NCI-H2227 treated with DMSO at 0.1 percent for 48 hours (cell line): Measurements from ENCODE around the gene DEFB114.

Experiments used
- DNase-seq: peaks from one replicate; lab custom pipeline; 2025; lab: John Stamatoyannopoulos, UW

The DEFB114 gene

DNA sequence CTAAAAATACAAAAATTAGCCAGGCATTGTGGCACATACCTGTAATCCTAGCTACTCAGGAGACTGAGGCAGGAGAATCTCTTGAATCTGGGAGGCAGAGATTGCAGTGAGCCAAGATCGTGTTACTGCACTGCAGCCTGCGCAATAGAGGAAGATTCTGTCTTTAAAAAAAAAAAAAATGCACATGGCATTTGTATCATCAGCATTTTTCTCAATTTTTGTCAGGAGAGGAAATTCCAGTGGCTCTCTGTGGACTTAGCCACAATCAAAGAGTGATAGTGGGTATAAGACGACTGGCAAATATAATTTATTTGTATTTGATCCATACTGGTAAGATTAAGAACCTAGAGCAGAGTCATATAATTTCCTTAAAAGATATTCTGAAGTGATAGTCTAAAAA is 28.6 kb downstream of the DEFB114 start:
- DNase-seq, result no peak

DNA sequence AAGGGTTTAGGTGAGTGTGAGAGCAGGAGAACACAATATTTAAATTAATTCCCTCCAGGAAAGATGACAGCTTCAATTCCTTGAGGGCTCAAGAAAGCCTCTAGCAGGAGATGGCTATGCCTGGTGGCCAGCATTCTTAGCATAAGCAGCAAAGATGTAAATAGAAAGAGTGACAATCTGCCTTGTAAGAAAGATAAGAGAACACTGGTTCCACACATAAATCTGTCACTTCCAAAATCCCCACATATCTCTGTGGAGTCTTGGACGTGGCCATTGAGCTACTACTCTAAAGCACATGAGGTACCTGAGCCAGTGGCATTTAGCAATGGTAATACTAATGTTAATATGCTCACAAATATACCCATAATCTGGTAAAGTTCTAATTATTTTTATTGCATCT is 29.2 kb downstream of the DEFB114 start:
- no peak for DNase-seq

DNA sequence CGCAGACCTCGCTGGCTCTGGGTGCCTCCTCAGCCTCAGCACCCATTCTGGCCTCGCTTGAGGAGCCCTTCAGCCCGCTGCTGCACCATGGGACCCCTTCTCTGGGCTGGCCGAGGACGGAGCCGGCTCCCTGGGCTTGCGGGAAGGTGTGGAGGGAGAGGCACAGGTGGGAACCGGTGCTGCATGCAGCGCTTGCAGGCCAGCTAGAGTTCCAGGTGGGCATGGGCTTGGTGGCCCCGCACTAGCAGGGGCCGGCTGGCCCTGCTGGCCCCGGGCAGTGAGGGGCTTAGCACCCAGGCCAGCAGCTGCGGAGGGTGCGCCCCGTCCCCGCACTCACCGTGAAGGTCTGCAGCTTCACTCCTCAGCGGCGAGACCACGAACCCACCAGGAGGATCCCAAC is 30.4 kb downstream of the DEFB114 start:
- no peak for DNase-seq

DNA sequence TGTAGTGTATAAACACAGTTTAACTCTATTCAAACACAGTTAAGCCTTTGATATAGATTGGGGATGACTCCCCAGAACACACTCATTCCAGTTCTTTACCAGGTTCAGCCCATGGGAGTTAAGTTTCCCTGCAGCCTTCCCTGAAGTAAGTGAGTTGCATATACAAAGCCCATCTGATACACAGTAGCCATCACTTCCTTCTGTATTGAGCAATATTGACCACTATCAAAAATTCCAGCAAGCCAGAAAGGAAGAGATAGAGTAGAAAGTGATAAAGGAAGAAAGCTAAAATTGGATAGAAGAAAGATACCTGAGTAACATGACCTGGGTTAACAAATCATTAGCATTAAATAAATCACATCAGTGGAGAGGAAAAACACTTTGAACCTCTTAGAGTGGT is 34.6 kb downstream of the DEFB114 start:
- DNase-seq, result no peak

DNA sequence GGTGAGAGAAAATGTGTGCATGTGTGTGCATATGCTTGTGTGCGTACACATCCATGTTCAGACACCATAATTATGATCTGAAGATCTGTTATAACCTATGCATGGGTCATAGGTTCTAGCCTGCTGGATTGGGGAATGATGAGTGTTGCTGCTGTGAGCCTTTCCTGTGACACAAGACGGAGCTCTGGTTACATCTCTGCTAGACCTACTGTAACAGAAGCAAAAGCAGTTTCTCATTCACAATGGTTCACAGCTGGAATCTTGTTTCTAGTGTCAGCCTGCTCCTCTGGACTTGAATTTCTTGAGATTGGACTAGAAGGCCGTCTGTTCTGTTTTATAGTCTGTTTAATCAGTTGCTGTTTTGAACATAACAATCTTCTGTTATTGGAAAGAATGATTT is 40.1 kb downstream of the DEFB114 start:
- no peak for DNase-seq

DNA sequence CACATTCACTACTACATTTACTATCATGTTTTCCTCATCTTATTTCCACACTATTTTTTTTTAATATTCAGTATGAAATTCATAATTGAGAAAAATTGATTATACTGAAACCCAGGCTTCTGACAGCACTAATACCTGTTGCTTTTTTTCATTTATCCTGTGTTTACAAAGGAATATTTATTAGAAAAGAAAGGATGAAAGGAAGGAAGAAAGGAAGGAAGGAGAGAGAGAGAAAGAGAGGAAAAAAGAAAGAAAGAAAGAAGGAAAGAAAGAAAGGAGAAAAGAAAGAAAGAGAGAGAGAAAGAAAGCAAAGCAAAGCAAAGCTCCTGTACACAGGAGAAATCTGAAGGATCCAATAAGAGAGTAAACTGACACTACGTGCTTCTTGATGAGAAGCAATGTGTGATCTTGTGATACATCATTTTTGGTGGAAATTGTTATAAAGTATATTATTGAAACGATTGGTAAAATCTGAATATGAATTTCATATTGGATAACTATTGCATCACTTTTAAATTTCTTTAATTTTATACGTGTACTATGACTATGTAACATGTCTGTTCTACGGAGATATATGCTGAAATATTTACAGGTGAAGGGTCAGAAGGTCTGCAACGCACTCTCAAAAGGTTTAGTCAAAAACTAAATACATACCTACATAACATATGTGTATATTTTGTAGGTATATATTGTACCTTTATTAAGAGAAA is 43.9 kb downstream of the DEFB114 start:
- no peak for DNase-seq

DNA sequence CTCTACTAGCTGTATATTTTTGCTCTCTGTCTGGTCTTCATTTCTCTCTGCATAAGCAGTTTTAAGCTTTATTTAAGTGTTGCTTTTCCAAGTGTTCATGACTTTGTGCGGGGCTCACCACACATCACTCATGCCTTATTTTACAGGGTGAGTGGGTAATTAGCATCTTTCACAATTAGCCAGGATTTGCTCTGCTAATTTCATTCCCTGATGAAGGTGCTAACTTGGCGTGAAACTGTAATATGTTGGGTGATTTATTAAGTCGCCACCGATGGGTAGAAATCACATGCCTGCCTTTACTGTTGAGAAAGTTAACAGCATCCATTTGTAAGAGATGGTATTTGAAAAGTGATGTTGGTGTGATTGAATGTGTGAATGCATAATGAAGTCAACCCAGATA is 44.7 kb downstream of the DEFB114 start:
- no peak for DNase-seq

DNA sequence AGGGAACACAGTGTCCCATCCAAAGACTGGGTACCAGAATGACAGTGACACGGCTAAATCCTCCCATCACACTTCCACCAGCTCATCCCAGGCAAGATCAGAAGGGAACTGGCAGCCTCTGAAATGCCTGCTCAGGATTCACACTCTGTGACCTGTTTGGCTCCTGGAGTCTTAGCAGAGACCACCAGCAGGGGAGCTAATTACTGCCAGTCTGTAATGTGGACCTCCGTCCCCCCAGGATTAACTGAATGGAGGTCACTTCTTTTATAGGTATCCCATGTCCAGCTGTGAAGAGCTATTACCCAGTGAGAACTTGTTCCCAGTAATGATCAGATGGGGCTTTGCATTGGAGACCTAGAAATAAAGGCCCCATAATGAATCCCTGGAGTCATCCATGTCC is 45.2 kb downstream of the DEFB114 start:
- DNase-seq, result peak; percentile 20

DNA sequence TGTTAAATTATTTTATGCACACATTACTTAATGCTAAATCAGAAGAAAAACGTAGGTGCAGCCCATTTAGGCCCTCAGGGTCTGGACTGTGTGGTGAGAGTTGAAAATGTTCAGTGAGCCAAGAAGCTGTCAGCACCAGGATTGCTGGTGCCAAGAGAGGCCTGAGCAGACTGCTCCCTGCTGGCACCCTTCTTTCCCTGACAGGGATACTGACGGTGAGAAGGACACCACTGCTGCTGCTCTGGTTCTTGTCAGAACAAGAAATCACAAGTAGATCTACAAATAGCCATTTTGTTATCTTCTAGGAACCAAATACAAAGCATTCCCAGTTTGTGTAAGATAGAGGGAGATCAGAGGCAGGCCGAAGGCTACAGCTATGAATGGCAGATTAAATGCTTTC is 48.9 kb downstream of the DEFB114 start:
- no peak for DNase-seq

DNA sequence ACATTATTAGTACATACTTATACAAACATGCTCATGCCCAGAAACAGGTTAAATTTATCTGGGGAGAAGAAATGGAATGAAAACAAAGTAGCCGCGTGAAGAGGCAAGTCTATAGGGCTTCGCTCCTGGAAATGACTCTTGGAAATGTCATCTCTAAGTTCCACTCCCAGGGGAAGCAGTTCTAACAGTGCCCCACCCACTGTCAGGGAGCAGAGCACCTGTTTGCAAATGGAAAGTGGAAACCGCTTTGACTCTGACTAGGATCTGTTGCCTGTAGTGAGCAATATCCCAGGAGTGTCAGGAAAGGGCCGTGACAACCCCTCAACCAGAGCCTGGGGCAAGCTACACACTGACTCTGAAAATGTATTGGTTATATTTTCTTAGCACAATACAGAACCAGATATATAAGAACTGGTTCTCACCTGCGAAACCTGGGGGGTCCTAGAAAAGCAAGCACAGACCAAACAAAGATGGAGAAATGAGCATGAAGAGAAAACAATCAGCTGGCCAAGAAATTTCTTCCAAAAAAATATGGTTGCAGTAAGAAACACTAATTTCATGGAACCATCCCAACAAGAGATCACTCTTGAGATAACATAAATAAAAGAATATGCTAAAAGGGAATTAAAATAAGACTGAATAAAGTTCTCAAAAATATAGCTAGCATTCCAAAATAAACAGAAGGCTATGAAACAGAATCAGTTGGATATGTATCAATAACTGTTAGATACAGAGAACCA is 50.2 kb downstream of the DEFB114 start:
- no peak for DNase-seq

DNA sequence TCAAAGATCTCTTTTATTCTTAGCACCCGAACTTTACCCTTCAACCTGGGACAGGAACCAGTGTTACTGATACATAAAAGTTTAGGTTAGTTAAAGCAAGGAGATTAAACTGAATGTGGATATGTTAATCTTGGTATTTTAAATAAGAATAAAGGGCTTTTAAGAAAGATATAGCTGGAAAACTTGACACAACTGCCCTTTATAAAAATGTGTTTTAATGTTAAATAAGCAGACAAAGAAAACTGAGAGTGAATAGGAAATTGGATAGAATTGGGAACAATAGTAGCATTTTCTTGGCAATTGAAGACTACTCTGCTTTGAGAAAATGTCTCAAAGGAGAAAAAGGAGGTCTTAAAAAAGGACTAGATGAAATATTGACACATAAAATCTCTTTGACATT is 51.8 kb downstream of the DEFB114 start:
- no peak for DNase-seq

DNA sequence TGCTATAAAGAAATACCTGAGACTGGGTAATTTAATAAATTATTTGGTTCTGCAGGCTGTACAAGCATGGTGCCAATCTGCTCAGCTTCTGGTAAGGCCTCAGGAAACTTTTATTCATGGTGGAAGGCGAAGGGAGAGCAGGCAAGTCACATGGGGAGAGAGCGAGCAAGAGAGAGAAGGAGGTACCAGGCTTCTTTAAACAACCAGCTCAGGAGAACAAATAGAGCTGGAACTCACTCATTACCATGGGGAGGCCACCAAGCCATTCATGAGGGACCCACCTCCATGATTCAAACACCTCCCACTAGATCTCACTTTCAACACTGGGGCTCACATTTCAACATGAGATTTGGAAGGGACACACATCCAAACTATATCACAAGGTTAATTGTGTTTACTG is 52.7 kb downstream of the DEFB114 start:
- no peak for DNase-seq
